Natural killer cell (primary cell): ENCODE measurements around the gene CCR5AS.
A peak's percentile ranks its signal among the peaks of the same experiment; 100 is the strongest.

Experiments
- ATAC-seq, 3 donors: fragments of 150-1000 bp in 2 of 3; fragments of 200-7000 bp in 1 of 3; cut with Tn5 transposase; 1 replicate in 1 of 3; 2 replicates in 2 of 3; pipeline ENCODE4 v1.10.0; 2021; ENCODE audit warnings: mild to moderate bottlenecking in 2 of 3, moderate library complexity in 2 of 3
- DNase-seq, 2 donors: peaks; one replicate each; pipeline versions ENCODE4 v3.0.0 to v3.0.0-alpha.2; 2013 to 2021; ENCODE audit warnings: mixed read lengths in 1 of 2
- H3K27ac ChIP-seq: one replicate; pipeline ENCODE4 v1.5.1; 2013; ENCODE audit warnings: mild to moderate bottlenecking, low read length
- H3K27me3 ChIP-seq: one replicate; pipeline ENCODE4 v1.6.1; 2013; ENCODE audit warnings: low read length; ENCODE audit not compliant: control insufficient read depth, insufficient read depth
- H3K36me3 ChIP-seq: one replicate; pipeline ENCODE4 v1.6.1; 2013; ENCODE audit warnings: low read length; ENCODE audit not compliant: control insufficient read depth, insufficient read depth
- H3K4me1 ChIP-seq: one replicate; pipeline ENCODE4 v1.6.1; 2013; ENCODE audit warnings: low read length; ENCODE audit not compliant: control insufficient read depth, insufficient read depth
- H3K4me3 ChIP-seq: one replicate; pipeline ENCODE4 v1.5.1; 2013; ENCODE audit warnings: low read length
- H3K9me3 ChIP-seq: one replicate; pipeline ENCODE4 v1.6.1; 2013; ENCODE audit warnings: low read length; ENCODE audit not compliant: control insufficient read depth, insufficient read depth
- H3K27ac Mint-ChIP-seq, 2 donors: one replicate each; pipeline ENCODE4 v1.8.0; 2022; ENCODE audit warnings: mild to moderate bottlenecking in 2 of 2, mixed read lengths in 2 of 2, moderate library complexity in 1 of 2
- H3K27me3 Mint-ChIP-seq, 2 donors: one replicate each; pipeline ENCODE4 v1.8.0; 2022; ENCODE audit warnings: low read depth in 2 of 2, mixed read lengths in 2 of 2
- H3K36me3 Mint-ChIP-seq: one replicate; pipeline ENCODE4 v1.8.0; 2022; ENCODE audit warnings: mixed read lengths
- H3K4me1 Mint-ChIP-seq, 2 donors: one replicate each; pipeline ENCODE4 v1.8.0; 2022; ENCODE audit warnings: mixed read lengths in 2 of 2
- H3K4me3 Mint-ChIP-seq: one replicate; pipeline ENCODE4 v1.8.0; 2022; ENCODE audit warnings: mild to moderate bottlenecking, moderate library complexity, mixed read lengths
- H3K9me3 Mint-ChIP-seq, 2 donors: one replicate each; pipeline ENCODE4 v1.8.0; 2022; ENCODE audit warnings: mixed read lengths in 2 of 2
- WGBS: methylation state at CpG from one replicate; pipeline ENCODE4 v1.1.7; 2013; ENCODE audit warnings: missing lambda C conversion rate; ENCODE audit not compliant: insufficient coverage; 5-methylcytosine and 5-hydroxymethylcytosine counted together
- intact Hi-C: fragments of 100-400 bp; cut with micrococcal nuclease; formaldehyde crosslinking; loops from one replicate; pipeline ENCODE4 v1.14.2; 2022
- TF ChIP-seq, protein P1 (sequence below): fragments of 200-600 bp; IDR thresholded peaks from one replicate; pipeline ENCODE4 v1.8.0; 2022; ENCODE audit warnings: antibody characterized with exemption

Gene CCR5AS

DNA sequence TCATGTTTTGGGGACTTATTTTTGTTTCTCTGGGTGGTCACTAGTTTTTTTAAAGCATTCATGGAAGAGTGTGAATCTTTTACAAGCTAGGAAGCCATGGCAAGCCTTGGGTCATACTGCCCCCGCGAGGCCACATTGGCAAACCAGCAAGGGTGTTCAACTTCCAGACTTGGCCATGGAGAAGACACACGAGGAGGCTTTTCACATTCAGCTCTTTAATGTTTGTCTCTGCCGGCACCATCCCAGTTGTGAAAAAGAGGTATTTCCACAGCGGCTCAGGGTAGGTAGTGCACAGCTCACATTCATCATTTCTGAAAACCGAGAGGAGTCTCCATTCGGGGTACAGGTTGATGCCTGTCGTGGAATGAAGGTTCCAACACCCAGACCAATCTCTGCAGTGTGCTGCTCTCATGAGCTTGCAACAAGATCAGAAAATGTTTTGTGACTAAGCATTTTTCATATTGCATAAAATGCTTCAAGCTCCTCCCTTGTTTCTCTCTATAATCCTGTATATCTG, 28.4 kb downstream of the CCR5AS start:
- DNase-seq (peak; percentile 47 to 76), ATAC-seq (peak in 2 of 3 donors; percentile 69 to 70)
- Mint-ChIP-seq H3K27ac (no peak overlapping the region), H3K36me3 (no peaks in the 10 kb centered on the region), H3K9me3 (no peaks in the 10 kb centered on the region), H3K4me3 (no peak overlapping the region), H3K4me1 (peaks cover 40 to 41% of the 10 kb centered on the region in 2 donors), H3K27me3 (peaks cover 6 to 9% of the 10 kb centered on the region in 2 donors)
- TF ChIP-seq, protein P1, sequence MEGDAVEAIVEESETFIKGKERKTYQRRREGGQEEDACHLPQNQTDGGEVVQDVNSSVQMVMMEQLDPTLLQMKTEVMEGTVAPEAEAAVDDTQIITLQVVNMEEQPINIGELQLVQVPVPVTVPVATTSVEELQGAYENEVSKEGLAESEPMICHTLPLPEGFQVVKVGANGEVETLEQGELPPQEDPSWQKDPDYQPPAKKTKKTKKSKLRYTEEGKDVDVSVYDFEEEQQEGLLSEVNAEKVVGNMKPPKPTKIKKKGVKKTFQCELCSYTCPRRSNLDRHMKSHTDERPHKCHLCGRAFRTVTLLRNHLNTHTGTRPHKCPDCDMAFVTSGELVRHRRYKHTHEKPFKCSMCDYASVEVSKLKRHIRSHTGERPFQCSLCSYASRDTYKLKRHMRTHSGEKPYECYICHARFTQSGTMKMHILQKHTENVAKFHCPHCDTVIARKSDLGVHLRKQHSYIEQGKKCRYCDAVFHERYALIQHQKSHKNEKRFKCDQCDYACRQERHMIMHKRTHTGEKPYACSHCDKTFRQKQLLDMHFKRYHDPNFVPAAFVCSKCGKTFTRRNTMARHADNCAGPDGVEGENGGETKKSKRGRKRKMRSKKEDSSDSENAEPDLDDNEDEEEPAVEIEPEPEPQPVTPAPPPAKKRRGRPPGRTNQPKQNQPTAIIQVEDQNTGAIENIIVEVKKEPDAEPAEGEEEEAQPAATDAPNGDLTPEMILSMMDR: peak; percentile 74
- Histone ChIP-seq H3K36me3 (peaks cover 3% of the 10 kb centered on the region), H3K9me3 (no peaks in the 10 kb centered on the region), H3K4me3 (no peak overlapping the region), H3K27me3 (no peaks in the 10 kb centered on the region), H3K4me1 (peaks cover 49% of the 10 kb centered on the region), H3K27ac (no peak overlapping the region)
- 49% methylated on average over 8 of the region's 8 CpGs for WGBS
- intact Hi-C loops: loop anchor here (2.0 to 5.0 kb wide), 2 partner anchors 291 to 440 kb away; no protein-coding TSS in a partner anchor

DNA sequence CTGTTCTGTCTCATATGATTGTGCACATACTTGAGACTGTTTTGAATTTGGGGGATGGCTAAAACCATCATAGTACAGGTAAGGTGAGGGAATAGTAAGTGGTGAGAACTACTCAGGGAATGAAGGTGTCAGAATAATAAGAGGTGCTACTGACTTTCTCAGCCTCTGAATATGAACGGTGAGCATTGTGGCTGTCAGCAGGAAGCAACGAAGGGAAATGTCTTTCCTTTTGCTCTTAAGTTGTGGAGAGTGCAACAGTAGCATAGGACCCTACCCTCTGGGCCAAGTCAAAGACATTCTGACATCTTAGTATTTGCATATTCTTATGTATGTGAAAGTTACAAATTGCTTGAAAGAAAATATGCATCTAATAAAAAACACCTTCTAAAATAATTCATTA, 31.1 kb downstream of the CCR5AS start:
- TF ChIP-seq, protein P1: no peak
- Histone ChIP-seq H3K4me3 (no peak overlapping the region), H3K27ac (peak overlapping the region; percentile 17), H3K4me1 (peaks cover 52% of the 10 kb centered on the region), H3K36me3 (peaks cover 3% of the 10 kb centered on the region), H3K27me3 (no peaks in the 10 kb centered on the region), H3K9me3 (no peaks in the 10 kb centered on the region)
- no peaks in the 10 kb centered on the region for H3K36me3 Mint-ChIP-seq
- peak; percentile 13 to 46 (median 45) for ATAC-seq
- H3K27ac Mint-ChIP-seq: peak overlapping the region in 1 of 2 donors; percentile 58
- intact Hi-C loops: loop anchor here (5.0 kb wide), 1 partner anchor 289 kb away; no protein-coding TSS in a partner anchor
- H3K27me3 Mint-ChIP-seq: peaks cover 6 to 13% of the 10 kb centered on the region in 2 donors
- peak overlapping the region; percentile 4 for H3K4me3 Mint-ChIP-seq
- peaks cover 31 to 39% of the 10 kb centered on the region in 2 donors for H3K4me1 Mint-ChIP-seq
- no peaks in the 10 kb centered on the region for H3K9me3 Mint-ChIP-seq
- WGBS: 0% methylated on average over 2 of the region's 2 CpGs
- peak in 1 of 2 donors; percentile 52 for DNase-seq

- intact Hi-C loops: loop anchor here (5.0 kb wide), 1 partner anchor 288 kb away; no protein-coding TSS in a partner anchor
Observed at GRCh38 chr3:46375218-46375617, 31.6 kb downstream of the CCR5AS start.

More at GRCh38 chr3:46375218-46375617, 31.6 kb downstream of the CCR5AS start:
- H3K27ac Mint-ChIP-seq: peak overlapping the region; percentile 5 to 58
- peaks cover 46% of the 10 kb centered on the region for H3K4me1 ChIP-seq
- H3K4me3 ChIP-seq: no peak overlapping the region
- H3K36me3 ChIP-seq: peaks cover 3% of the 10 kb centered on the region
- H3K9me3 Mint-ChIP-seq: no peaks in the 10 kb centered on the region
- H3K4me1 Mint-ChIP-seq: peaks cover 33 to 39% of the 10 kb centered on the region in 2 donors
- DNase-seq: no peak
- TF ChIP-seq, protein P1: no peak
- H3K27me3 ChIP-seq: no peaks in the 10 kb centered on the region
- H3K27me3 Mint-ChIP-seq: peaks cover 6 to 13% of the 10 kb centered on the region in 2 donors
- no peaks in the 10 kb centered on the region for H3K9me3 ChIP-seq
- no peak for ATAC-seq
- 83% methylated on average over 1 of the region's 2 CpGs for WGBS
- H3K27ac ChIP-seq: peak overlapping the region; percentile 17
- no peaks in the 10 kb centered on the region for H3K36me3 Mint-ChIP-seq
- H3K4me3 Mint-ChIP-seq: no peak overlapping the region
